WERI-Rb-1 (cell line): Measurements from ENCODE around the gene LMNA.
"Not testable (repeated sequence)": the region's sequence is repeated elsewhere in the genome, so short reads cannot be mapped to it uniquely, and the experiment has no call there.

Source experiments
- DNase-seq: peaks from one replicate; pipeline ENCODE4 v3.0.0-alpha.2; 2020
- H3K27ac ChIP-seq: fragments of 250-450 bp; sonication (Bioruptor Pico); 2 replicates; pipeline ENCODE4 v1.5.1; 2020; ENCODE audit warnings: mild to moderate bottlenecking, moderate library complexity
- H3K27me3 ChIP-seq: fragments of 250-450 bp; sonication (Bioruptor Pico); 2 replicates; pipeline ENCODE4 v1.5.1; 2021; ENCODE audit warnings: mild to moderate bottlenecking, low read depth, moderate library complexity; ENCODE audit not compliant: insufficient read depth, severe bottlenecking
- H3K36me3 ChIP-seq: fragments of 250-450 bp; sonication (Bioruptor Pico); 2 replicates; pipeline ENCODE4 v1.5.1; 2020; ENCODE audit warnings: mild to moderate bottlenecking, moderate library complexity
- H3K4me3 ChIP-seq: 2 replicates; pipeline ENCODE4 v1.5.1; 2011; ENCODE audit warnings: low read depth, mild to moderate bottlenecking, control low read depth, low read length
- H3K9me3 ChIP-seq: fragments of 250-450 bp; sonication (Bioruptor Pico); 2 replicates; pipeline ENCODE4 v1.5.1; 2021; ENCODE audit warnings: mild to moderate bottlenecking, moderate library complexity; ENCODE audit not compliant: severe bottlenecking
- TF ChIP-seq, protein P1 (sequence below): IDR thresholded peaks from 2 replicates; pipeline ENCODE4 v1.5.1; 2011; ENCODE audit warnings: low read depth, mild to moderate bottlenecking, control low read depth, inconsistent platforms, low read length

Gene LMNA

DNA sequence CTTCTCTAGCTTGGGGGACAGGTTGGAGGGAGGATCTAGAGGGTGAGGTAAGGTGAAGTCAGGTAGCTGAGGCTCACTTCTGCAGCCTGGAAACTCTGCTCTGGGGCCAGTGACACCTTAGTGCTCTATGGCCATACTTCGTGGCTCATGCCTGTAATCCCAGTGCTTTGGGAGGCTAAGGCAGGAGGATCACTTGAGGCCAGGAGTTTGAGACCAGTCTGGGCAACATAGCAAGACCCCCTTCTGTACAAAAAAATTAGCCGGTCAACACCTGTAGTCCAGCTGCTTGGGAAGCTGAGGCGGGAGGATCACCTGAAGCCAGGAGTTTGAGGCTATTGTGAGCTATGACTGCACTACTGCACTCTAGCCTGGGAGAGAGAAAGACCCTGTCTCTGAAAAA, 5.8 kb downstream of the LMNA start:
- peaks cover 15% of the 10 kb centered on the region for H3K36me3 ChIP-seq
- H3K9me3 ChIP-seq: no peaks in the 10 kb centered on the region
- no peak overlapping the region for H3K4me3 ChIP-seq
- H3K27ac ChIP-seq: peak overlapping the region; percentile 93
- no peaks in the 10 kb centered on the region for H3K27me3 ChIP-seq
- DNase-seq: peak; percentile 74
- TF ChIP-seq, protein P1, sequence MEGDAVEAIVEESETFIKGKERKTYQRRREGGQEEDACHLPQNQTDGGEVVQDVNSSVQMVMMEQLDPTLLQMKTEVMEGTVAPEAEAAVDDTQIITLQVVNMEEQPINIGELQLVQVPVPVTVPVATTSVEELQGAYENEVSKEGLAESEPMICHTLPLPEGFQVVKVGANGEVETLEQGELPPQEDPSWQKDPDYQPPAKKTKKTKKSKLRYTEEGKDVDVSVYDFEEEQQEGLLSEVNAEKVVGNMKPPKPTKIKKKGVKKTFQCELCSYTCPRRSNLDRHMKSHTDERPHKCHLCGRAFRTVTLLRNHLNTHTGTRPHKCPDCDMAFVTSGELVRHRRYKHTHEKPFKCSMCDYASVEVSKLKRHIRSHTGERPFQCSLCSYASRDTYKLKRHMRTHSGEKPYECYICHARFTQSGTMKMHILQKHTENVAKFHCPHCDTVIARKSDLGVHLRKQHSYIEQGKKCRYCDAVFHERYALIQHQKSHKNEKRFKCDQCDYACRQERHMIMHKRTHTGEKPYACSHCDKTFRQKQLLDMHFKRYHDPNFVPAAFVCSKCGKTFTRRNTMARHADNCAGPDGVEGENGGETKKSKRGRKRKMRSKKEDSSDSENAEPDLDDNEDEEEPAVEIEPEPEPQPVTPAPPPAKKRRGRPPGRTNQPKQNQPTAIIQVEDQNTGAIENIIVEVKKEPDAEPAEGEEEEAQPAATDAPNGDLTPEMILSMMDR: no peak

DNA sequence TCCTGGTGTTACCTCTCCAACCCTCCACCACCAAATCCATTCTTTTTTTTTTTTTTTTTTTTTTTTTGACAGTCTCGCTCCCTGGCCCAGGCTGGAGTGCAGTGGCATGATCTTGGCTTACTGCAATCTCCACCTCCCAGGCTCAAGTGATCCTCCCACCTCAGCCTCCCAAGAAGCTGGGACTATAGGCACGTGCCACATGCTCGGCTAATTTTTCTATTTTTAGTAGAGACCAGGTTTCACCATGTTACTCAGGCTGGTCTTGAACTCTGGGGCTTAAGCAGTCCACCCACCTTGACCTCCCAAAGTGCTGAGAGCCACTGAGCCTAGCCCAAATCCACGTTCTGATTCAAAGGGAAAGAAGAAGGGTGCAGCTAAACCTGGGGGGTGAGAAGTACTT, 6.5 kb downstream of the LMNA start:
- H3K36me3 ChIP-seq: peaks cover 15% of the 10 kb centered on the region
- peak overlapping the region; percentile 93 for H3K27ac ChIP-seq
- not testable (repeated sequence) for H3K27me3 ChIP-seq, H3K4me3 ChIP-seq, H3K9me3 ChIP-seq
- DNase-seq: peak; percentile 31

DNA sequence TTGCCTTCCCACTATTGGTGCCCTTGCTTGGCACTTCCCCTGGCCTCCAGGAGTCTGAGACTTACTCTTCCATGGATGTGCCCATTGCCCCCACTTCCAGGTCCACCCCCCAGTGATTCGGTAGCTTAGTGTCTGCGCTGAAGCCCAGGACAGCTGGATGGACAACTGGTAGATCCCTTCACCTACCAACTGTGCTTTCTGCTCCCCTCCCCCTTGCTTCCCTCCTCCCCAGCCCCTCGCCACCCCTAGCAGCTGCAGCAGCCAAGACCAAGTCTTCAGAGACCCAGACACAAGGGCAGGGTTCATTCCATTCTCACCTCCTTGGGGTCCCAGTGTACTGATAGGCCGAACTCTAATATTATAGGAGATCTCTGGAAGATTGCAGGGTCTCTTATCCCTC, 6.9 kb downstream of the LMNA start:
- Histone ChIP-seq H3K36me3 (peaks cover 15% of the 10 kb centered on the region), H3K9me3 (no peaks in the 10 kb centered on the region), H3K27me3 (no peaks in the 10 kb centered on the region), H3K27ac (peak overlapping the region; percentile 93), H3K4me3 (no peak overlapping the region)
- TF ChIP-seq, protein P1: no peak
- peak; percentile 76 for DNase-seq

DNA sequence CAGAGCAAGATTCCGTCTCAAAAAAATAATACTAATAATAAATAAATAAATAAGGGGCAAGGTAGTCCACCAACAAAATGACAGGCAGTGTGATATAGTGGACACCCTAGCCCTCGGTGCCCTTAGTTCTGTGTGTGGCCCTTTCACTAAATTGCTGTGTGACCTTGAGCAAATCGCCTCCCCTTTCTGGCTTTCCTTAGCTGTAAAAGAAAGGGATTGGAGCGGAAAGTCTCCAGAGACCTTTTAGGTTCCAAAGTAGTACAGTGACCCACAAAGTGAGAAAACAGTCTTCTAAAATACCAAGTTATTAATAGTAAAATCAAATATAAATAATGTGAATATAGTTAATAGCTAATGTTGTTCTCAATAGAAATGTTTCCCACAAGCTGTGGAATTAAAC, 7.6 kb downstream of the LMNA start:
- TF ChIP-seq, protein P1: no peak
- Histone ChIP-seq H3K9me3 (no peaks in the 10 kb centered on the region), H3K27me3 (no peaks in the 10 kb centered on the region), H3K4me3 (no peak overlapping the region), H3K36me3 (peaks cover 15% of the 10 kb centered on the region), H3K27ac (peak overlapping the region; percentile 93)
- no peak for DNase-seq

DNA sequence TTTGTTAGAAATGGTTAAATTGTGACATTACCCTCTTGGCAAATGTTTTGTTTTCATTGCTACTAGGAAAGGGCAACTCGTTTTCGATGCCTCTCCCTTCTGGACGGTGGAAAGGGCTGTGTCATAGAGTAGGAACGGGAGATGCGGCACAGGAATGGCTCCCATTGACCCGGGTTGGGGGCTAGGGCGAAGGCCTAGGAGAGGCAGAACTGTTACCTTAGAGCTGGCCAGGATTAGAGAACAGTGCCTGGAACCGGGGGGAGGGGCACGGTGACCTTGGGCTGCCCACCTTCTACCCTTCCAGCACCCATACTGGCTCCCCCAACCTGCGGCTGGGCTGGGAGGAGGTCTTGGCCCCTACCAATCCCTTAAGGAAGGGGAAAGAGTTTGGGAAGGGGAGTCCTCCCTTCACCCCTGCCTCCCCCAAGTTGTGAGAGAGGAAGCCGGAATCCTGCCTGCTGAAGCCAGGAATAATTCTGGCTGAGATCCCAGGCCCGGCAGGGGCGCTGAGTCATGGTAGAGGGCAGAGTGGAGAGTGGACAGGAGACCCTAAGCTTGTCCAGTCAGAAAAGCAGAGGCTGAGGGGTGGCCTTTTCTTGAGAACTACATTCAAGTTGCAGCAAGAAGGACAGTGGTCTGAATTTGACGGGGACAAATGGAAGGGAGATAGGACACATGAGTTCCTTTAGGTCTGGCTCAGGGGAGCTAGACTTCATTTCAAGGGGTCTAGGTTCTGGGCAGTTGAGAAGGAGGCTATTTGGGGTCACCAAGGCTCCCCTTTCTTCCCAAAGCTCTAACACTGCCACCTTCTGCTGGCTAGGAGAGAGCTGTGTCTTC, 8.2 kb downstream of the LMNA start:
- H3K27me3 ChIP-seq: no peaks in the 10 kb centered on the region
- H3K27ac ChIP-seq: peak overlapping the region; percentile 93
- H3K4me3 ChIP-seq: no peak overlapping the region
- TF ChIP-seq, protein P1: no peak
- H3K9me3 ChIP-seq: no peaks in the 10 kb centered on the region
- H3K36me3 ChIP-seq: peaks cover 11% of the 10 kb centered on the region
- peak; percentile 67 for DNase-seq

DNA sequence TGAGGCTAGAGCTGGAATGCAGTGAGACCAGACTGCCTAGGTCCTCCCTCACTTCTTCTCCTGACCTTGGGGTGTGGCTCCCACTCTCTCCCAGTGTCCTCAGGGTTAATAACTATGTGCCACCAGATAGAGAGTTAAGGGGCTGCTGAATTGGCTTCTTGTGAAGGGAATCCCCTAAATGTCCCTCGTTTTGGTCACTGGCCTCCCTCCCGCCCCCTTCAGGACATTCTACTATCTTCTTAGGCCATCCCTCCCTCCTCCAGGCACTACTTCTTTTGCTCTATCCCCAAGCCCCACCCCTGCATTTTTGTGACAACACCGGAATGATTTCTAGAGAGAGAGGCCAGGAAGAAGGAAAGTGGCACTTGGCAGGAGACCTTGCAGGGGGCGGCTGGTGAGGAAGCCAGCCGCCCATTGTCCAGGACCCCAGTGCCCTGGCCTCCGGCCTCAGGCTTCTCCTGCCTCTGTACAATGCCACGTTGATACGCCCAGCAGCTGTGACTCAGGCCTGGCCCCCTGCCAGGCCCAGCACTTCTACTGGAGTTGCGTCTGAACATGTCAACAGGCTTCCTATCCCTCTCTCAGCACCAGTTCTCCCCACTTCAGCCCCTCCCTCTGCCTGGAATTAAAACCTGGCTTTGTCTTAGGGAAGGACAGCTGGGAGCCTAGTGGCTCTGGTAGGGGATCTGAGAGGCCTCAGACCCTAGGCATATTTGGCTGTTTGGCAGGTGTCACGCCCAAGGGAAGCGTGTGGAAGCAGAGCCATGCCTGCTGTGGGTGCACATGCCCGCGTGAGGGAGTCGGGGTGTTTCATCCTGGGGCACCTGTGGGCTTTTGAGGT, 9.1 kb downstream of the LMNA start:
- peak; percentile 99 for DNase-seq
- Histone ChIP-seq H3K27me3 (no peaks in the 10 kb centered on the region), H3K9me3 (no peaks in the 10 kb centered on the region), H3K4me3 (no peak overlapping the region), H3K36me3 (peaks cover 13% of the 10 kb centered on the region), H3K27ac (peak overlapping the region; percentile 93)
- TF ChIP-seq, protein P1: peak; percentile 37
